HG03432 (cell line): ENCODE data around the gene TJP1.
"Not testable (repeated sequence)": the region's sequence is repeated elsewhere in the genome, so short reads cannot be mapped to it uniquely, and the experiment has no call there.

Source experiments
- ATAC-seq: cut with Tn5 transposase; IDR thresholded peaks from one replicate; pipeline ENCODE4 v1.9.1; 2021; ENCODE audit warnings: mild to moderate bottlenecking, moderate library complexity; ENCODE audit not compliant: unreplicated experiment

Gene TJP1

DNA sequence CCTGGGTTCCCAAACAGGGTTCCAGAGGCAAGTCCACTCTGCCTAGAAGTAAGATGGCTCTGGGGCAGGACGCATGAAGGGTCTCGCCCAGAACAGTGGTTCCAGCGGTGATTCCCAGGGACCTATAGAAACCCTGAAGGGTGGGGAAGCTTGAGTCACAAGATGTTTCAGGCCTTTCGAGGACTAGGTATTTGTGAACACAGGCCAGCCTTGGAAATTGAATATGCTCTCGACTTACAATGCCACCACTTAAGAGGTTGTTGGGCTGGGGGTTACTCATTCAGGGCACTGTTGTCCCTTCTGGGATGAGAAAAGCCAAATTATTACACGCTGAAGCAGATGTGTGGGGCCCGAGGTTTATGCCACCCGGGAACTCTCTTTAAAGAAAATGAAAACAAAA lies 152.0 kb downstream of the TJP1 start:
- no peak for ATAC-seq

DNA sequence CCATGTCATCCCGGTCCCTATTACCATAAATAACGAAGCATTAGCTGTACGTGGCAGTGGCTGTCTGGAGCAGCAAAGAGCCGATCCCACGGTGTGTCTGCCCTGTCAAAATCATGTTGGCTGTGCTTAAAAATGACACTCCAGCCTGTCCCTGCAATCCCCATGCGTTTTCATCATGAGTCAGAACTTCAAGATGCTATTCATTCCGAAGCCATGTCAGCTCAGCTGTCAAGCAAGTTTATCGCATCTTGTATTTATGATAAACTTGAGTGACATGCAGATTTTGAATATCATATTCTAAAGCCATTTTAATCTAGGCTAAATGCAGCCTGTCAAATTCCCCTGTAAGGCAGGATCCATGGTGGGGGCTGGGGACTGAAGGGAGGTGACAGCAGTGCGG lies 152.4 kb downstream of the TJP1 start:
- ATAC-seq = no peak

DNA sequence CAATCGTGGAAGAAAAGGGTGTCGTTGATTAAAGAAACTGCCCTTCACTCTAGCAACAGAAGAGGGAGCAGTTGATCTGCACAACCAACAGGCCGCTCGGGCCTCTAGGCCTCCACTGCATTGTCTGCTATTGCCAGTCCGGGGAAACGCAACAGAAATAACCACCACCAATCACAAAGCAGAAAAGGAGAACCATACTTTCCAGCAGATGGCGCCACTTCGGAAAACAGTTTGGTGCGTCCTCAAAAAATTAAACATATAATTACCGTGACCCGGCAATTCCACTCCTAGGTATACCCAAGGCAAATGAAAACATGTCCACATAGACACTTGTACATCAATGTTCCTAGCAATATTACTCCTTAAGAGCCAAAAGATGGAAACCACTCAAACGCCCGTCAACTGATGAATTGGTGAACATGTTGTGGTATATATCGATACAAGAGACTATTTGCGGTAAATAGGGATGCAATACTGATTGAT lies 154.1 kb downstream of the TJP1 start:
- no peak for ATAC-seq

DNA sequence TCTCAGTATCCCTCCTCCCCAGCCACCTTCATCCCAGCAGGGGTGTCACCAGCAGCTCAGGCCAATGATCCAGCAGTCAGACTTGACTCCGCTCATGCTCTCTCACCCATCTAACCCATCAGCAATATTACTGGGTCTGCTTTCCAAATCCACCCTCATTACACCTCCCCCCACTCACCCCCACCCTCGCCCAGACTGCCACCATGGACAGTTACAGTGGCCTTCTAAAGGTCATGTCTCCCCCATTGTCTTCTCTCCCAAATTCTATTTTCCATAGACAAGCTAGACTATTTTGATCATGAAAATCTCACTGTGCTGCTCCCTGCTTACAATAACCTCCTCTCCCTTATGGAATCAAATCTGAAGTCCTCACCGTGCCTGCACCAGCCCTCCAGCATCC lies 156.0 kb downstream of the TJP1 start:
- ATAC-seq = no peak

DNA sequence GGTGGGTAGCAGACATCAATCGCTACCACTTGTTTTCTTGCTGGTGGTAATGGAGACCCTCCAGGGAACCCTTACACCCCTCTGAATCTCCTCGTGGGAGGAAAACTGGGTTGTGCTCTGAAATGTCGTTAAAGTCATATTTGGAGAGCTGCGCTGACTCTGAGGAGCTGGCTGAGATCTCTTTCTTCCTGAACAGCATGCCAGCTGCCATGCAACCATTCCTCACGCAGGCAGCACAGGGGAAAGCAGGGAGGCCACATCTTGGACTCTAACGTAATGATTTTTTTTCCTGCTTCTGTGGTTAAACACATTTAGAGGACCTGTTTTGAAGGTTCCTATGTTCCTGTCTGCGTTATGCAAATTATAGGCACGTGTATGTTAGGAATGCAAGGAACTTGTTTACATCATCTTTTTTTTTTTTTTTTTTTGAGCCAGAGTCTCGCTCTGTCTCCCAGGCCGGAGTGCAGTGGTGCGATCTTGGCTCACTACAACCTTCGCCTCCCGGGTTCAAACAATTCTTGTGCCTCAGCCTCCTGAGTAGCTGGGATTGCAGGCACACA lies 156.7 kb downstream of the TJP1 start:
- ATAC-seq = no peak

DNA sequence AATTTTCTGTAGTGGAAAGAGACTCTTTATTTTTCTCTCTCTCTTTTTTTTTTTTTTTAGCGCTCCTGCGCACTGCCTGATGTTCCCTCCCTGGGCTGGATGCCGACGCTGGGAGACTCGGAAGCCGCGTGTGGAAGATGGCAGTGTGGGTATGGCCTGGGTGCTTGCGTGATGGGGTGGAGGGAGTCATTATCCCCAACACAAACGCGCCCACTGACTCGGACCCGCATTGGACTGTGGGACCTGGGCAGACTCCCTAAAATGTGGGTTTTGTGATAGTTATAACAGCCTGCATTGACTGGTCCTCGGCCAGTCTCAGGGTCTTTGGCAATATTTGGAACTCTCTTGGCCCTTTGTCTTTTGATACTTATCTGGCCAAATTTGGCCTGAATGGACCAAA lies 157.9 kb downstream of the TJP1 start:
- no peak for ATAC-seq

DNA sequence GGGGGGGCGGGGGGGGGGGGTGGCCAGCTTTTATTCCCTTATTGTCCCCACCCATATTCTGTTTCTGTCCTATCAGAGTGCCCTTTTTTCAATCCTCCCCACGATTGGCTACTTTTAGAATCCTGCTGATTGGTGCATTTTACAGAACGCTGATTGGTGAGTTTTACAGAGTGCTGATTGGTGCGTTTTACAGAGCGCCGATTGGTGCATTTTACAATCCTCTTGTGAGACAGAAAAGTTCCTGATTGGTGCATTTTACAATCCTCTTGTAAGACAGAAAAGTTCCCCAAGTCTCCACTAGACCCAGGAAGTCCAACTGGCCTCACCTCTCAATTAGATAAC lies 164.8 kb downstream of the TJP1 start:
- not testable (repeated sequence) for ATAC-seq

DNA sequence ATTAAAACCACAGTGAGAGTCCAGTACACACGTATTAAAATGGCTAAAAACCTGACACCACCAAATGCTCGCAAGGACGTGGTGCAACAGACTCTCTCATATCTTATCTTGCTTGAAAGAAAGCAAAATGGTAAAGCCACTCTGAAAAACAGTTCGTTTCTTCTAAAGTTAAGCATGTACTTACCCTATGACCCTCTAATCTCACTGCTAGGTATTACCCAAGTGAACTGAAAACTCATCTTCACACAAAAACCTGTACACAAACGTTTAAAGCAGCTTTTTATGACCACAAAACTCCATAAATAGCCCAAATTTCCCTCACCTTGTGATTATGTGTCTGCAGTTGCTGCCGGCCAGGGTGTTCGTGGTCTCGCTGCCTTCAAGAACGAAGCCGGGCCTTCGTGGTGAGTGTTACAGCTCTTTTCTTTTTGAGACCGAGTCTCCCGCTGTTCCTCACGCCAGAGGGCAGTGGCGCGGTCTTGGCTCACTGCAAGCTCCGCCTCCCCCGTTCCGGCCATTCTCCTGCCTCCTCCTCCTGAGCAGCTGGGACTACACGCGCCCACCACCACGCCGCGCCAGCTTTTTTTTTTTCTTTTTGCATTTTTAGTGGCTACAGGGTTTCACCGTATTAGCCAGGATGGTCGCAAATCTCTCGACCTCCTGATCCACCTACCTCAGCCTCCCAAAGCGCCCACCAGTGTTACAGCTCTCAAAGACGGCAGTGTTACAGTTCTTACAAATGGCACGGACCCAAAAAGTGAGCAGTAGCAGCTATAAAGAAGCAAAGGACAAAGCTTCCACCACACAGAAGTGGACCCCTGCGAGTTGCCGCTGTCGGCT lies 165.4 kb downstream of the TJP1 start:
- no peak for ATAC-seq

DNA sequence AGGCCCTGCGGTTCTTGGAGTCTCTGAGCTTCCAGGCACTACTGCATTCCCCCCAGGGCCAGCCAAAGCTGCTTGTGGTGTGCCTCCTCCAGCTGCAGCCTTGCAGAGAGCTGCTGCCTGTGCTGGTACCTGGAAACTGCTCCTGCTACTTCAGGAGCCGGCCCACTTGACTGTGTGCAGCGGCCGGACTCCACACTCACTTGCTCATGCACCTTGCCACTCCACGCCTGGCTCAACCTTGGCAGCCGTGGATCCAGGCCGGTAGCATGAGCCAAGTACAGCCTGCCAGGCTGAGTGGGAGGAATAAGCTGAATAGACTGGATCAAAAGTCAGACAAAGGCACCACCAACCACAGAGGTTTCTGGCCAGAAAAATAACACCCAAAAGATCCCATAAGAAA lies 169.7 kb downstream of the TJP1 start:
- no peak for ATAC-seq

DNA sequence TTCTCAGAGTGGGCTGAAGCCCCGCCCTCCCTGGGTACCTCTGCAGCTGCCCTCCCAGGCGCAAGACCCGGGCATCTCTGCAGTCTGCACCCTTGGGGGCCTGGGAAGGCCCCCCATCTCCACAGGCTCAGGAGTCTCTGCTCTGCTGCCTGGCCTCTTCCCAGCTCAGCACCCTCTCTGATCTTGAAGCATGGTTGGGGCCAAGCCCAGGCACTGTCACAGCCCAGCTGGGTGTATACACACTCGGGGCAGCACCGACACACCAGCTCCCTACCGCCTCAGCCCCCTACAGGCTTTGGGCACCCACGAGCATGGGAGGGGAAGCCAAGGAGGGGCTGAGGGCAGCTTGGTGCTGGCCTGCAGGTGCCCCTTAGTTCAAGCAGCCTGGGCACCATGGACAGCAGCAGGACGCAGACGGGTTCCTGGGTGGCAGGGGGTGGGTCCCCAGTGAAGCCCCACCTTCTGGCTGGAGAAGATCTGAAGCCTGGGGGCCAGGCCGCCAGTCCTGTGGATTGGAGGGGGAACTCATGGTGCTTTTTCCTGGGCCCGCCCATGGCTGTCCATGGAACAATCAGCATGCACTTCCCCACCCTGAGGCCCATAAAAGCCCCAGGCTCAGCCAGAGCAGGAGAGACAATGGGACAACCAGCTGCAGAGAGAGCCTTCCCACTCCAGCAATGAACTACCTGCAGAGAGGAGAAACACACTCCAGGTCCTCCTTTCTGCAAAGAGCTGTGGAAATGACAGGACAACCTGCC lies 170.6 kb downstream of the TJP1 start:
- no peak for ATAC-seq
